ENCODE results near the gene SHISAL2B. TPM values are rescaled to one million over a fixed set of nuclear protein-coding genes. Genes with fewer than 3 reads are reported as not detected.

Gene SHISAL2B
- total RNA-seq, 2 donors from 2014 or later: not detected

DNA sequence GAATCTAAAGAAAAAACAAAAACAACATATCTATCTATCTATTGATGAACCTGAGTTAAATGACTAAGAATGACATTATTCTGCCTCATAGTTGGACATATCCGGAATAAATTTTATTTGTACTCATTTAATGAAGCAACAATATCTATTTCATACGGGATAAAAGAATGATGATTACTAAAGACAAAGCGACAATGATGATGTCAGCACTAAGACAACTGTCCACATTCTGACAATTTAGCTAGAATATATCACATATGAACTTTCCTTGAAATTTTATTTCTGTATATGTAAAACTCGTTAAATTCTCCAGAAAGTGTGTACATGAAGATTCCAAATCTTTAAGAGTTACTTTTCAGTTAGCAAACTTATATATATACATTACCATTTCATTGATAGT is 23.2 kb upstream of the SHISAL2B start:
- no peaks in the 10 kb centered on the region for H3K4me1 ChIP-seq (ENCODE audit: control insufficient read depth in 1 of 2, low read depth in 2 of 2)
- no peak for ATAC-seq (ENCODE audit: insufficient number of reproducible peaks, low FRiP score, low read depth)
- TF ChIP-seq, protein P1, sequence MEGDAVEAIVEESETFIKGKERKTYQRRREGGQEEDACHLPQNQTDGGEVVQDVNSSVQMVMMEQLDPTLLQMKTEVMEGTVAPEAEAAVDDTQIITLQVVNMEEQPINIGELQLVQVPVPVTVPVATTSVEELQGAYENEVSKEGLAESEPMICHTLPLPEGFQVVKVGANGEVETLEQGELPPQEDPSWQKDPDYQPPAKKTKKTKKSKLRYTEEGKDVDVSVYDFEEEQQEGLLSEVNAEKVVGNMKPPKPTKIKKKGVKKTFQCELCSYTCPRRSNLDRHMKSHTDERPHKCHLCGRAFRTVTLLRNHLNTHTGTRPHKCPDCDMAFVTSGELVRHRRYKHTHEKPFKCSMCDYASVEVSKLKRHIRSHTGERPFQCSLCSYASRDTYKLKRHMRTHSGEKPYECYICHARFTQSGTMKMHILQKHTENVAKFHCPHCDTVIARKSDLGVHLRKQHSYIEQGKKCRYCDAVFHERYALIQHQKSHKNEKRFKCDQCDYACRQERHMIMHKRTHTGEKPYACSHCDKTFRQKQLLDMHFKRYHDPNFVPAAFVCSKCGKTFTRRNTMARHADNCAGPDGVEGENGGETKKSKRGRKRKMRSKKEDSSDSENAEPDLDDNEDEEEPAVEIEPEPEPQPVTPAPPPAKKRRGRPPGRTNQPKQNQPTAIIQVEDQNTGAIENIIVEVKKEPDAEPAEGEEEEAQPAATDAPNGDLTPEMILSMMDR (IDR thresholded peaks at IDR 0.05): no peak
- no peaks in the 10 kb centered on the region for H3K9me3 ChIP-seq
- H3K4me3 ChIP-seq: no peak overlapping the region
- no peak overlapping the region for H3K27ac ChIP-seq
- H3K27me3 ChIP-seq (replicated peaks; ENCODE audit: insufficient read depth): no peaks in the 10 kb centered on the region
- DNase-seq (ENCODE audit: low spot score): no peak
- H3K36me3 ChIP-seq: no peaks in the 10 kb centered on the region

DNA sequence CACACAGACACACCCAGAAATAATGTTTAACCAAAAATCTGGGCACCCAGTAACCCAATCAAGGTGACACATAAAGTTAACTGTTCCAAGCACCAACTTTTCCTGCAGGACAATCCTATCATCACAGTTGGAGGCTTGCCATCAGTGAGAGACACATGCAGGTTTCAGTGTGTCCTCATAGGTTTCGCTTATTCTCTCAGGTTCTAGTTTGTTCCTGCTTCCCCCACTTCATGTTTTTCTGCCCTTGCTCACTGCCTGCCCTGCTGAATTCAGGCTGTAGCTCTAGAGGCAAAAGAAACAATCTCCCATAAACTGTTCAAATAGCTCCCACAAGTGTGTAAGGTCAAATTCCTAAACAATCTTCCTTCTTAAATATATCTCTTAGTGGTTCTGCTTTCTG is 20.0 kb upstream of the SHISAL2B start:
- no peaks in the 10 kb centered on the region for H3K36me3 ChIP-seq
- TF ChIP-seq, protein P1 (IDR thresholded peaks at IDR 0.05): no peak
- no peaks in the 10 kb centered on the region for H3K9me3 ChIP-seq
- no peak for DNase-seq (ENCODE audit: low spot score)
- no peaks in the 10 kb centered on the region for H3K27me3 ChIP-seq (replicated peaks; ENCODE audit: insufficient read depth)
- H3K4me1 ChIP-seq (ENCODE audit: control insufficient read depth in 1 of 2, low read depth in 2 of 2): no peaks in the 10 kb centered on the region
- H3K4me3 ChIP-seq: no peak overlapping the region
- no peak overlapping the region for H3K27ac ChIP-seq
- no peak for ATAC-seq (ENCODE audit: insufficient number of reproducible peaks, low FRiP score, low read depth)

DNA sequence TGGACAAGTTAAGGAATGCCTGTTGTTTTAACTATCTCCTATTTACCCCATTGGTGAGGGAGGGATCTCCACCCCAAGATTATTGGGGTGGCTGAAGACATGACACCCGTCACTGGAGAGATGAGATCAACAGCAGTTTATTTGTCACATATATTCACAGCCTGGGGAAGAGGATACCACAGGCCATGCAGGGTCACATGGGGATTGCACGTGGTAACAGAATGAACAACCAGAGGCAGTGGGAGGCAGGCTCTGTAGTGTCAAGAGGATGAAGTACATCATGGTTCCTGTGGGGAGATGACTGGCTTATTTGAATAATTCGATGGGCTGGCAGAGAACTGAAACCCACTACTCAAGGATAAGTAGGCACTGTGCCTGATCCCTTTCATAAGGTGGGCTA is 18.6 kb upstream of the SHISAL2B start:
- TF ChIP-seq, protein P1 (IDR thresholded peaks at IDR 0.05): no peak
- DNase-seq (ENCODE audit: low spot score) (no peak), ATAC-seq (ENCODE audit: insufficient number of reproducible peaks, low FRiP score, low read depth) (no peak)
- no peak overlapping the region for H3K27ac ChIP-seq
- no peaks in the 10 kb centered on the region for H3K9me3 ChIP-seq
- no peaks in the 10 kb centered on the region for H3K4me1 ChIP-seq (ENCODE audit: control insufficient read depth in 1 of 2, low read depth in 2 of 2)
- H3K4me3 ChIP-seq: no peak overlapping the region
- no peaks in the 10 kb centered on the region for H3K27me3 ChIP-seq (replicated peaks; ENCODE audit: insufficient read depth)
- no peaks in the 10 kb centered on the region for H3K36me3 ChIP-seq

- TF ChIP-seq, protein P1 (IDR thresholded peaks at IDR 0.05): no peak
- H3K4me1 ChIP-seq (ENCODE audit: control insufficient read depth in 1 of 2, low read depth in 2 of 2): no peaks in the 10 kb centered on the region
- H3K4me3 ChIP-seq: no peak overlapping the region
- no peak overlapping the region for H3K27ac ChIP-seq
- no peak for ATAC-seq (ENCODE audit: insufficient number of reproducible peaks, low FRiP score, low read depth)
- DNase-seq (ENCODE audit: low spot score): no peak
- no peaks in the 10 kb centered on the region for H3K36me3 ChIP-seq
- H3K27me3 ChIP-seq (replicated peaks; ENCODE audit: insufficient read depth): no peaks in the 10 kb centered on the region
- H3K9me3 ChIP-seq: no peaks in the 10 kb centered on the region
Measured at GRCh38 chr5:64678374-64678773, 11.9 kb upstream of the SHISAL2B start.

GRCh38 chr5:64680289-64680688 is 10.0 kb upstream of the SHISAL2B start:
- Histone ChIP-seq H3K4me1 (ENCODE audit: control insufficient read depth in 1 of 2, low read depth in 2 of 2) (no peaks in the 10 kb centered on the region), H3K4me3 (no peak overlapping the region), H3K27ac (no peak overlapping the region), H3K9me3 (no peaks in the 10 kb centered on the region), H3K27me3 (replicated peaks; ENCODE audit: insufficient read depth) (no peaks in the 10 kb centered on the region), H3K36me3 (no peaks in the 10 kb centered on the region)
- TF ChIP-seq, protein P1 (IDR thresholded peaks at IDR 0.05): no peak
- DNase-seq (ENCODE audit: low spot score) (no peak), ATAC-seq (ENCODE audit: insufficient number of reproducible peaks, low FRiP score, low read depth) (no peak)
